BLaER1 (cell line): Measurements from ENCODE around the gene SYT8.

Source experiments
- H3K27ac ChIP-seq: shearing (Covaris generic); formaldehyde crosslinking; 2 replicates; pipeline ENCODE4 v1.8.1; 2022
- H3K27me3 ChIP-seq: shearing (Covaris generic); formaldehyde crosslinking; 2 replicates; pipeline ENCODE4 v1.8.1; 2022
- H3K36me3 ChIP-seq: shearing (Covaris generic); formaldehyde crosslinking; 2 replicates; pipeline ENCODE4 v1.8.1; 2022
- H3K4me1 ChIP-seq: shearing (Covaris generic); formaldehyde crosslinking; 2 replicates; pipeline ENCODE4 v1.8.1; 2022
- H3K4me2 ChIP-seq: shearing (Covaris generic); formaldehyde crosslinking; 2 replicates; pipeline ENCODE4 v1.8.1; 2022
- H3K4me3 ChIP-seq: shearing (Covaris generic); formaldehyde crosslinking; 2 replicates; pipeline ENCODE4 v1.8.1; 2022
- H3K9ac ChIP-seq: shearing (Covaris generic); formaldehyde crosslinking; 2 replicates; pipeline ENCODE4 v1.8.1; 2022
- H3K9me3 ChIP-seq: shearing (Covaris generic); formaldehyde crosslinking; 2 replicates; pipeline ENCODE4 v1.8.1; 2022
- H4K20me1 ChIP-seq: shearing (Covaris generic); formaldehyde crosslinking; 2 replicates; pipeline ENCODE4 v1.8.1; 2022
- Cebpa-rat ChIP-seq: shearing (Covaris generic); IDR thresholded peaks from 2 replicates; pipeline ENCODE4 v1.8.1; 2022

Gene SYT8

DNA sequence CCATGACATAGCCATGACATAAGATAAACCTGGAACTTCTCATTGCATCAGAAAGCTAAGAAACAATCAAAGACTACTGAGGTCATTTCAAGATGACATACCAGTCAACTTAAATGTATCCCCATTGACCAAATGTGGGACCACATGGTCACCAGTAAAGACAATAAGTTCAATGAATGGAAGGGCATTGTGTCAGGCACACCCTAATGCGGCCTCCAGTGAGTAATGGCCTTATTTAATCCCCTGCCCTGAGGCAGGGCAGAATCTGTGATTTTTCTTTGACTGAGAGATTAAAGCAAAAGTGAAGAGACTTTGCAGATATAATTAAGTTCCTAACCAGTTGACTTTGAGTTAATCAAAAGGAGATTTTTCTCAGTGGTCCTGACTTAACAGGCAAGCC is 17.3 kb upstream of the SYT8 start:
- no peak for TF ChIP-seq Cebpa-rat
- Histone ChIP-seq H3K4me1 (no peaks in the 10 kb centered on the region), H3K27me3 (no peaks in the 10 kb centered on the region), H3K4me3 (no peak overlapping the region), H3K36me3 (no peaks in the 10 kb centered on the region), H3K27ac (no peak overlapping the region), H4K20me1 (no peaks in the 10 kb centered on the region), H3K9me3 (peaks cover 24% of the 10 kb centered on the region), H3K4me2 (no peak overlapping the region), H3K9ac (no peak overlapping the region)

DNA sequence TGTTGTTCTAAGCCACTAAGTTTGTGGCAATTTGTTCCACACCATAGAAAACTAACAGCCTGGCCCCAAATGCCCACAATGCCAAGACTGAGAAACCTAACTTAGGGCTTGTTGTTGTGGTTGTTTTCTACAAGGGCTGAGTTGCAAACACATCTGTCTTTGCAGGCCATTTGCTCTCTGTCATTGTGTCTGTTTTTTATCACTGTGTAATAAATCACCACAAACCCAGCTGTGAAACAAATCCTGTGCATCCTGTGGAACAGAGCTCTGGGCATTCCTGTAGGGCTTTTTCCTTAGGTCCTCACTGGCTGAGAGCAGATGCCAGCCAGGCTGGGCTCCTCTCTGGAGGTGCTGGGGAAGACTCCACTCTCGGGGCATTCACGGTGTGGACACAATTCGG is 15.7 kb upstream of the SYT8 start:
- no peak for TF ChIP-seq Cebpa-rat
- peaks cover 19% of the 10 kb centered on the region for H3K9me3 ChIP-seq

DNA sequence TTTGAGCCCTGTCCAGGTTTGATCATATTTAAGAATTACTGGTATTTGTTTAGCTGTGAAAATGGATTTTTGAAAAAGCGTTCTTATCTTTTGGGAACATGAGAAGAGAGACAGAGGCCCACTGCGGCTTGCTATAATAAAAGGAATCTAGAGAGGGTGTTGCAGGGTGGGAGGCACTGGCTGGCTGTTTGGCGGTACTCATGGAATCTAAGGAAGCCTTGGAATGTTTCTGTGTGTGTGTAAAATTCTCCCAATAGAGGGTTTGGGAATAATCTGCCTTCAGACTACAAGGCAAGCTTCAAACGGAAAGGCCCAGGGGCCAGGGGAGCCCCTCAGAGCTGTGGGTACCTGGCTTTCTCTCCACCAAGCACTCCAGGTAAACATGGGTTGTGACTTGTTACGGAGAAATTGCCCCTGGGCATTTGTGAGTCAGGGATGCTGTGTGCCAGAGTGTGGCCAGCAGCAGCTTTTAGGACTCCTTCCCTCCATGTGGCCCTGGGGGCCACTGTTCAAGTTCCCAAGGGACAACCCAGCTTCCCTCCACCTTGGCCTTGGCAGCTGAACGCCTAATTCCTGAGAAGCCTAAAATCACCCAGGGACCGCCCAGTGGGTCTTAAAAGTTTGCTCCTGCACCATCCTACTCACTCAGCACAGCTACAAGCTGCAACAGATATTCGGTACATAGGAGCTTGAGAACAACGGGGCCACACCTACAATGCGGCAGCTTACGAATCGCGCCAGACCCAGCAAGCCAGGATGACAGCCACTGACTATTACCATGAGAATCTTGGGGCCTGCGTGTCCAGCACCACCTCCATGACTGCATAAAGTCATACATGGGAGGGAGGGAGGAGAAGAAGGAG is 14.1 kb upstream of the SYT8 start:
- Histone ChIP-seq H3K4me2 (no peak overlapping the region), H3K36me3 (no peaks in the 10 kb centered on the region), H3K27me3 (no peaks in the 10 kb centered on the region), H3K27ac (no peak overlapping the region), H3K4me1 (no peaks in the 10 kb centered on the region), H3K4me3 (no peak overlapping the region), H4K20me1 (no peaks in the 10 kb centered on the region), H3K9ac (no peak overlapping the region), H3K9me3 (peaks cover 19% of the 10 kb centered on the region)
- no peak for TF ChIP-seq Cebpa-rat

More for the DNA sequence above, 15.7 kb upstream of the SYT8 start:
- H3K9ac ChIP-seq, result no peak overlapping the region
- H3K4me3 ChIP-seq, result no peak overlapping the region
- H4K20me1 ChIP-seq, result no peaks in the 10 kb centered on the region
- H3K36me3 ChIP-seq, result no peaks in the 10 kb centered on the region
- no peak overlapping the region for H3K27ac ChIP-seq
- no peaks in the 10 kb centered on the region for H3K4me1 ChIP-seq
- H3K27me3 ChIP-seq, result no peaks in the 10 kb centered on the region
- no peak overlapping the region for H3K4me2 ChIP-seq

DNA sequence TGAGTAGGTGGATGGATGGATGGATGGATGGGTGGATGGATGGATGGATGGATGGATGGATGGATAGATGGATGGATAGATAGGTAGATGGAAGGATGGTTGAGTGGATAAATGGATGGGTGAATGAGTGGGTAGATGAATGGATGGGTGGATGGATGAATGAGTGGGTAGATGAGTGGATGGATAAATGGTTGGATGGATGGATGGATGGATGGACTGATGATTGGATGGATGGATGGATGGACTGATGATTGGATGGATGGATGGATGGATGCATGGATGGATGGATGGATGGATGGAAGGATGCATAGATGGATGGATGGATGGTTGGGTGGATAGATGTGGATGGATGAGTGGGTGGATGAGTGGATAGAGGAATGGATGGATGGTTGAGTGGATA is 13.2 kb upstream of the SYT8 start:
- no peak for TF ChIP-seq Cebpa-rat
- H3K27ac ChIP-seq, result no peak overlapping the region

DNA sequence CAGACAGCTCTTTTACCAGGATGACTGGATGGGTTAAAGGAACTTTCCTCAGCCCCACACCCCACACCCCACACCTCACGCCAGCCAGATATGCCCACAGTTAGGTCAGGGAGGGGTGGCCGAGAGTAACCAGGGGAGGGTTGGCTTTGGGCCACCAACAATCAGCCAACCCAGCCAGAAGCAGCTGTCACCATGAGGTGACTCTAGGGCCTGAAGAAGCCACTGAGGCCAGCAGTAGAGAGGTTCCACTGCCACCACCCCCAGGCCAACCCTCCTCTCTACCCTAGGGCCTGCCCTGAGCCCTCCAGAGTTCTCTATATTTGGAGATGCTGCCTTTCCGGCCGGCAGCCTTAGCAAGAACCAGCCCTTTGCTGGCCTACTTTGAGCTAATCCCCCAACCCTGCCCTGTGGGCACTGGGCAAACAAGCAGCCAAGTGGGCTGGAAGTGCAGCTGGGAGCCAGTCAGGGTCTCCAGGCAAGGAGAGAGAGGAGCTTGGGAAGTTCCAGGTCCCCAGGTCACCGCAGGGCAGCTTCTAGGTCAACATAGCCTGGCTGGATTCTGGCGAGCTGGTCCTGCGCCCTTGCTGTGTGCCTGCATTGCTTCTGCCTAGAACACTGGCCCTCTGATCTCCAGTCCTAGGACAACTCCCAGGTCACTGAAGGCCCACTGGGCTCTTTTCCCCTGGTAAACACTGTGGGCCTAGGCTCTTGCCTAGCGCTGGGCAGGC is 12.0 kb upstream of the SYT8 start:
- Histone ChIP-seq H4K20me1 (no peaks in the 10 kb centered on the region), H3K4me1 (no peaks in the 10 kb centered on the region), H3K27me3 (no peaks in the 10 kb centered on the region), H3K4me3 (no peak overlapping the region), H3K36me3 (no peaks in the 10 kb centered on the region), H3K9ac (no peak overlapping the region), H3K27ac (no peak overlapping the region), H3K9me3 (peaks cover 18% of the 10 kb centered on the region), H3K4me2 (no peak overlapping the region)
- no peak for TF ChIP-seq Cebpa-rat

More for the DNA sequence above, 13.2 kb upstream of the SYT8 start:
- Histone ChIP-seq H3K4me2 (no peak overlapping the region), H3K27me3 (no peaks in the 10 kb centered on the region), H3K36me3 (no peaks in the 10 kb centered on the region), H3K4me1 (no peaks in the 10 kb centered on the region), H3K9me3 (peaks cover 19% of the 10 kb centered on the region), H3K4me3 (no peak overlapping the region), H3K9ac (no peak overlapping the region), H4K20me1 (no peaks in the 10 kb centered on the region)

DNA sequence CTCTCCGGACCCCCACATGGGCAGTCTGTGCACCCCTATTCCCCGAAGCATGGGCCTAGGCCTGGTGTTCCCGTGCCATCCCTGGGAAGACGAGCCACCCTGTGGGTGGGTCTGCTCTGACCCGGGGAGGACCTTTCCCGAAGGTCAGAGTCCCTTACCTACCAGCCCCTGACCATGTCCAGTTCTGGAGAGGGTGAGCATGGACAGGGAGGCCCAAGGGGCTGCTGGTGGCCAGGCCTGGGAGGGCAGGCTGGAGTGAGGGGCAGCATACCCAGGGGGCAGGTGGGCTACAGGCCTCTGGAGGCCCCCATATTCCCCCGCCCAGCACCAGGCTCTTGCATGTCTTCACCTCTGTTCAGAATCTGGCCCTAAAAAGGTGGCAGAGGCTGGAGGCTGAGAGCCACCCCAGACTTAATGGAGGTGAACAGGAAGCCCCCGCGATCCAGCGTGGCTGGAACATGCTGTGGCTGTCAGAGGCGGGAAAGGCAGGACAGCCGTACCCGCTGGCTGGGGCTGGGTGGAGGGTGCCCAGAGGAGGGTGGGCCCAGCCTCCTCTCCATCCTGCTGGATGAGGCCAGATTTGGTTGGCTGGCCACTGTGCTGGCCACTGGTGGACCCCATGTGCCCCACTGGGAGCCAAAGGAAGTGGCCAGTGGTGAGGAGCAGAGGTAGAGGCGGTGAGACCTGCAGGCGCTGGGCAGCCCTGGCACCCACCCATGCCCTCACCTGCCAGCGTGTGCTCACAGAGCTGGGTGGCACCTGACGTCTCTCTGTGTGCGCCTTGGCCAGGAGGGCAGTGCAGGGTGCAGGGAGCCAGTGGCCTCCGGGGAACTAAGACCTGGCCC is 11.2 kb upstream of the SYT8 start:
- H3K36me3 ChIP-seq, result no peaks in the 10 kb centered on the region

DNA sequence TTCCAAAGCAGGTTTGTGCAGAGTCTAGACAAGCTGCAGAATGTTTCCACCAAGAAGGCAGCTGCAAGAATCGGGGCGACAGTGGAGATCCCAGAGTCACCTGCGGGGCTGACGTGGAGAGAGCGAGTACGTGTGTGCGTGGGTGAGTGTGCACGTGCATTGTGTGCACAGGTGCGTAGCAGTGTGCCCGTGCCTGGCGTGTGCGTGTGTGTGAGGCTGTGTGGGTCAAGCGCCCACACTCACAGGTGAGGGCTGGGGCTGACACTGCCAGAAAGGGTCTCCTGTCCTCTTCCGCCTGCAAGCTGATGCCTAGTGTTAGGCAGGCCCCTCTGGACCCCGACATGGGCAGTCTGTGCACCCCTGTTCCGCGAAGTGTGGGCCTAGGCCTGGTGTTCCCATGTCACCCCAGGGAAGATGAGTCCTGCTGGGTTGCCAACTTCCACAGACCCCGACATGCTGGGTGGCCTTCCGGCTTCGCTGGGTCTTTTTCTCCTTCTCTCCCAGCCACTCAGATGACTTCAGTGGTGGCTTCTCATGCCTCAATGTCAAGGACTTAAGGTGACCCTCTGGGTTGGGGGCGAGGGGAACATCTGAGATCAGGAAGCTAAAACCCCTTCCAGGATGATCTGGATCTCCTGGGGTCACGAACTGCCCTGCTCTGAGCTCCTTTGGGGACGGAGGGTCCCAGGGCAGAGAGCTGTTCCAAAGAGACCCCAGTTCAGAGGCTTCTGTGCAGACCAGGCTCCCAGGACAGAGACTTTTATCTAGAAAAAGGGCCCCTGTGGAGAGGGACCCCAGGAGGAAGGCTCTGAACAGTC is 10.4 kb upstream of the SYT8 start:
- Histone ChIP-seq H3K4me1 (peaks cover 9% of the 10 kb centered on the region), H3K36me3 (no peaks in the 10 kb centered on the region), H3K9me3 (peaks cover 2% of the 10 kb centered on the region), H3K27me3 (no peaks in the 10 kb centered on the region), H3K4me2 (no peak overlapping the region), H3K9ac (no peak overlapping the region), H3K27ac (no peak overlapping the region), H4K20me1 (no peaks in the 10 kb centered on the region; the same call in 1 of the 2 replicates), H3K4me3 (no peak overlapping the region)
- no peak for TF ChIP-seq Cebpa-rat

More for the DNA sequence above, 11.2 kb upstream of the SYT8 start:
- no peak overlapping the region for H3K4me2 ChIP-seq
- no peak for TF ChIP-seq Cebpa-rat
- no peaks in the 10 kb centered on the region for H3K27me3 ChIP-seq
- H3K4me3 ChIP-seq, result no peak overlapping the region
- H3K4me1 ChIP-seq, result 0 out of 2 replicates have a peak, but pooled peaks cover under 1% of the 10 kb centered on the region
- H3K9ac ChIP-seq, result no peak overlapping the region
- peaks cover 10% of the 10 kb centered on the region for H3K9me3 ChIP-seq
- no peaks in the 10 kb centered on the region; the same call in 1 of the 2 replicates for H4K20me1 ChIP-seq
- H3K27ac ChIP-seq, result no peak overlapping the region

DNA sequence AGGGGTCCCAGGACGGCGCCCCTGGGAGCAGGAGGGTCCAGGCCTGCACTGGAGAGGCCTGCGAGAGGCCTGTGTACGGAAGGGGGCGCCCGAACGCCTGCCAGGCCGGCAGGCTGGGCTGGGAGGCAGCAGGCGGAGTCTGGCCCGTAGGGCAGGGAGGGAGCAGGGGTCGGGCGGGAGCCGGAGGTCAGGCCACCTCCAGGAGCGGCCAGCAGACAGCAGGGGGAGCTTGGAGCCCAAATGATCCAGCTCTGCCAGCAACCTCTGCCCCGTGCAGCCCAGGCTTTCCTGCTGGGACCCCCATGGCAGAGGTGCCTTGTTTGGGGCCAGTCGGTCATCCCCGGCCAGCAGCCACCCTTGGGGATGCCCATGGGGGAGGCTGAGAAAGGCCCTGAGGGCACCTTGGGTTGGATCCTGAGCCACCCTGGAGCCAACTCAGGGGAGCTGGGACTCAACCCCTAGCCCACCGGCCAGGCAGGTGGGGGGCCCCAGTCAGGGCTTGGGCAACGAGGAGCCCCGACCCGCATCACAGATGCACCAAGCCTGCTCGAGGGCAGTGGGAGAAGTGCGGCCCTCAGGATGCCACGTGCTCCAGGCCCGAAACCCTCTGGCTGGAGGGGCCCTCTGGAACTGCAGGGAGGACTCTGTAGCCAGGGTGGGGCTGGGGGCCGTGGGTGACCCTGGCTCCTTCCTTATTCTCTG is 9.6 kb upstream of the SYT8 start:
- no peaks in the 10 kb centered on the region for H3K36me3 ChIP-seq
- no peak for TF ChIP-seq Cebpa-rat
- H3K27ac ChIP-seq, result no peak overlapping the region
- no peak overlapping the region for H3K4me3 ChIP-seq
- no peaks in the 10 kb centered on the region for H3K9me3 ChIP-seq
- H3K4me2 ChIP-seq, result no peak overlapping the region
- peaks cover 16% of the 10 kb centered on the region for H3K4me1 ChIP-seq
- H4K20me1 ChIP-seq, result no peaks in the 10 kb centered on the region; the same call in 1 of the 2 replicates
- no peaks in the 10 kb centered on the region for H3K27me3 ChIP-seq
- H3K9ac ChIP-seq, result no peak overlapping the region
